ENCODE data around the gene HDAC4. TPM values are rescaled to one million over a fixed set of nuclear protein-coding genes. Genes with fewer than 3 reads are reported as not detected.

HDAC4 gene
- total and polyA plus RNA-seq, 4 donors = 2.9 to 37.2 (median 4.4) TPM

DNA sequence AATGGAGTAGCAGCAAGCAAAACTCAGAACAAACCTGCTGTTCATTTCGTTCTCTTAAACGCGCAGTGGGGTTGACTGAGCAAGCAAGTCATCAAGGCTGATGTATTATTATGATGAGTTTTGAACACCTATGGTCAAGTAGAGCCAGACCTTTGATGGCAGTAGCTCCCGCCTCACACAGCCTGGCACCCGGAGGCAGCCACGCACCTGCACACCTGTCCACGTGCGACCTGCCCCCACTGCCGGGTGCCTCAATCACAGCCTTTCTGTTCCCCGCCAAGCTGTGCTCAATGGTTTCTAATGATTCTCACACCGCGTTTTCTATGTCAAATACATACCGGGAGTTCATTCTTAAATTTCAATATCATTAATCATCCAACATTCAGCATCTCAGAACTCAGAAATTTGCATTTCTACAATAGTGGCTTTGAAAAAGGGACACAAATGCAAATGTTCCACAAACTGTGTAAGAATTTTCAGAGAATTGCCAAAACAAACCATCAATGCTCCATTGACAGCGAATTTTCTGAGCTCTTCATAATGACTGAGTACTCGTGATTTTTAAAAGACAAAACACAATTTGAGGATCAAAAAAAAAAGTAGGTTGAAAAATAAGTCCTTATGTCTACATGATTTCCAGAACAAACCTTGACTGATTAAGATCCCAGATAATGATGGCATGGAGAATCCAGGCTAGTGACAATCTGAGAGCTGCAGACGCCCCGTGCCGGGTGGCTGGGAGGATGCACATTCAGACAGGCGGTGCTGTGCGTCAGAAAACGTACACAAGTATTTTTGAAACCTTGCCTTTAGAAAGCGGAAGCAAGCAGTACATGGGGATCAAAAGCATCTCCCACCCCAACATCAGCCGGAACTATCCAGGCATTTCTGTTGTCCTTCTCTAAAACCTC is 56.6 kb downstream of the HDAC4 start:
- H3K4me1 ChIP-seq (ENCODE audit: control insufficient read depth in 4 of 4, insufficient read depth in 4 of 4, low read length in 3 of 4) = peaks cover 0 to 2% (median 0%) of the 10 kb centered on the region in 4 donors
- no peaks in the 10 kb centered on the region for H3K36me3 ChIP-seq (ENCODE audit: control insufficient read depth in 4 of 4, insufficient read depth in 3 of 4, low read depth in 1 of 4, low read length in 3 of 4)
- no peaks in the 10 kb centered on the region for H3K9me3 ChIP-seq (ENCODE audit: control insufficient read depth in 4 of 4, low read length in 3 of 4)
- H3K4me3 ChIP-seq (ENCODE audit: low read depth in 1 of 3, low read length in 3 of 3) = no peak overlapping the region
- WGBS = 97% methylated on average over 23 of the region's 23 CpGs
- H3K27ac ChIP-seq (ENCODE audit: low read depth in 1 of 2, low read length in 2 of 2) = no peak overlapping the region
- H3K27me3 ChIP-seq (ENCODE audit: control insufficient read depth in 4 of 4, insufficient read depth in 4 of 4, low read length in 3 of 4) = no peaks in the 10 kb centered on the region
- no peak overlapping the region for H3K9ac ChIP-seq (ENCODE audit: low read depth in 1 of 2, low read length in 2 of 2)
- TF ChIP-seq, protein P1, sequence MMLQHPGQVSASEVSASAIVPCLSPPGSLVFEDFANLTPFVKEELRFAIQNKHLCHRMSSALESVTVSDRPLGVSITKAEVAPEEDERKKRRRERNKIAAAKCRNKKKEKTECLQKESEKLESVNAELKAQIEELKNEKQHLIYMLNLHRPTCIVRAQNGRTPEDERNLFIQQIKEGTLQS (IDR thresholded peaks at IDR 0.05) = no peak
- TF ChIP-seq NR2F2 (IDR thresholded peaks at IDR 0.05) = no peak
- TF ChIP-seq, protein P2, sequence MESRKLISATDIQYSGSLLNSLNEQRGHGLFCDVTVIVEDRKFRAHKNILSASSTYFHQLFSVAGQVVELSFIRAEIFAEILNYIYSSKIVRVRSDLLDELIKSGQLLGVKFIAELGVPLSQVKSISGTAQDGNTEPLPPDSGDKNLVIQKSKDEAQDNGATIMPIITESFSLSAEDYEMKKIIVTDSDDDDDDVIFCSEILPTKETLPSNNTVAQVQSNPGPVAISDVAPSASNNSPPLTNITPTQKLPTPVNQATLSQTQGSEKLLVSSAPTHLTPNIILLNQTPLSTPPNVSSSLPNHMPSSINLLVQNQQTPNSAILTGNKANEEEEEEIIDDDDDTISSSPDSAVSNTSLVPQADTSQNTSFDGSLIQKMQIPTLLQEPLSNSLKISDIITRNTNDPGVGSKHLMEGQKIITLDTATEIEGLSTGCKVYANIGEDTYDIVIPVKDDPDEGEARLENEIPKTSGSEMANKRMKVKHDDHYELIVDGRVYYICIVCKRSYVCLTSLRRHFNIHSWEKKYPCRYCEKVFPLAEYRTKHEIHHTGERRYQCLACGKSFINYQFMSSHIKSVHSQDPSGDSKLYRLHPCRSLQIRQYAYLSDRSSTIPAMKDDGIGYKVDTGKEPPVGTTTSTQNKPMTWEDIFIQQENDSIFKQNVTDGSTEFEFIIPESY (IDR thresholded peaks at IDR 0.05) = no peak
- no peak for TF ChIP-seq YY1 (IDR thresholded peaks at IDR 0.05)
- no peak for TF ChIP-seq TAF1 (conservative IDR thresholded peaks at IDR 0.05)
- DNase-seq (ENCODE audit: low spot score) = no peak

DNA sequence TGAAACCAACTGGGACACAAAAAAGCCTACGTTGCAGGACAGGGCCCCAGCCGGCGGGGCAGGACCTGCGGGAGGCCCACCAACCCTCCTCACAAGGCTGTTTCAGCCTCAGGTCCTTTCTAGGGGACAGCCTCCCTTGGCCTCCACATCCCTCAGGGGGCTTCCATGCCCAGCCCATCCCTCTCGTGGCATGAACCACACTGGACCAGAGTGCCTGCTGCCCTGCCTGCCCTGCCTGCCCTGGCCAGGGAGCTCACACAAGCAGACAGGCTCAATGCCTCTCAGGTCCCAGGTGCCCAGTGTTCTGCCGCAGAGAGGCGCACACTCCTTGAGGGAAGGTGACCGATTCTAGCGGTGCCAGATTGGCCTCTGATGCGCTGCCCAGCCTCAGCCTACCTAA is 57.4 kb downstream of the HDAC4 start:
- no peaks in the 10 kb centered on the region for H3K36me3 ChIP-seq (ENCODE audit: control insufficient read depth in 4 of 4, insufficient read depth in 3 of 4, low read depth in 1 of 4, low read length in 3 of 4)
- no peaks in the 10 kb centered on the region for H3K9me3 ChIP-seq (ENCODE audit: control insufficient read depth in 4 of 4, low read length in 3 of 4)
- H3K27ac ChIP-seq (ENCODE audit: low read depth in 1 of 2, low read length in 2 of 2) = no peak overlapping the region
- H3K27me3 ChIP-seq (ENCODE audit: control insufficient read depth in 4 of 4, insufficient read depth in 4 of 4, low read length in 3 of 4) = no peaks in the 10 kb centered on the region
- peaks cover 2 to 3% (median 3%) of the 10 kb centered on the region in 4 donors for H3K4me1 ChIP-seq (ENCODE audit: control insufficient read depth in 4 of 4, insufficient read depth in 4 of 4, low read length in 3 of 4)
- no peak overlapping the region for H3K4me3 ChIP-seq (ENCODE audit: low read depth in 1 of 3, low read length in 3 of 3)
- no peak for DNase-seq (ENCODE audit: low spot score)
- TF ChIP-seq, protein P1 (IDR thresholded peaks at IDR 0.05) = no peak
- TF ChIP-seq, protein P3, sequence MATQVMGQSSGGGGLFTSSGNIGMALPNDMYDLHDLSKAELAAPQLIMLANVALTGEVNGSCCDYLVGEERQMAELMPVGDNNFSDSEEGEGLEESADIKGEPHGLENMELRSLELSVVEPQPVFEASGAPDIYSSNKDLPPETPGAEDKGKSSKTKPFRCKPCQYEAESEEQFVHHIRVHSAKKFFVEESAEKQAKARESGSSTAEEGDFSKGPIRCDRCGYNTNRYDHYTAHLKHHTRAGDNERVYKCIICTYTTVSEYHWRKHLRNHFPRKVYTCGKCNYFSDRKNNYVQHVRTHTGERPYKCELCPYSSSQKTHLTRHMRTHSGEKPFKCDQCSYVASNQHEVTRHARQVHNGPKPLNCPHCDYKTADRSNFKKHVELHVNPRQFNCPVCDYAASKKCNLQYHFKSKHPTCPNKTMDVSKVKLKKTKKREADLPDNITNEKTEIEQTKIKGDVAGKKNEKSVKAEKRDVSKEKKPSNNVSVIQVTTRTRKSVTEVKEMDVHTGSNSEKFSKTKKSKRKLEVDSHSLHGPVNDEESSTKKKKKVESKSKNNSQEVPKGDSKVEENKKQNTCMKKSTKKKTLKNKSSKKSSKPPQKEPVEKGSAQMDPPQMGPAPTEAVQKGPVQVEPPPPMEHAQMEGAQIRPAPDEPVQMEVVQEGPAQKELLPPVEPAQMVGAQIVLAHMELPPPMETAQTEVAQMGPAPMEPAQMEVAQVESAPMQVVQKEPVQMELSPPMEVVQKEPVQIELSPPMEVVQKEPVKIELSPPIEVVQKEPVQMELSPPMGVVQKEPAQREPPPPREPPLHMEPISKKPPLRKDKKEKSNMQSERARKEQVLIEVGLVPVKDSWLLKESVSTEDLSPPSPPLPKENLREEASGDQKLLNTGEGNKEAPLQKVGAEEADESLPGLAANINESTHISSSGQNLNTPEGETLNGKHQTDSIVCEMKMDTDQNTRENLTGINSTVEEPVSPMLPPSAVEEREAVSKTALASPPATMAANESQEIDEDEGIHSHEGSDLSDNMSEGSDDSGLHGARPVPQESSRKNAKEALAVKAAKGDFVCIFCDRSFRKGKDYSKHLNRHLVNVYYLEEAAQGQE (IDR thresholded peaks at IDR 0.05) = no peak
- TF ChIP-seq RXRA (IDR thresholded peaks at IDR 0.05) (no peak), HNF4G (IDR thresholded peaks at IDR 0.05) (no peak), RAD21 (IDR thresholded peaks at IDR 0.05) (no peak), YY1 (IDR thresholded peaks at IDR 0.05) (no peak), FOXA1 (IDR thresholded peaks at IDR 0.05) (no peak), SP1 (IDR thresholded peaks at IDR 0.05) (no peak), FOXA2 (IDR thresholded peaks at IDR 0.05) (no peak), TAF1 (conservative IDR thresholded peaks at IDR 0.05) (no peak), JUND (IDR thresholded peaks at IDR 0.05) (no peak), HNF4A (conservative IDR thresholded peaks at IDR 0.05) (no peak), GABPA (IDR thresholded peaks at IDR 0.05 in 1 of 2, conservative IDR thresholded peaks at IDR 0.05 in 1 of 2) (no peak), NR2F2 (IDR thresholded peaks at IDR 0.05) (no peak)
- TF ChIP-seq, protein P4, sequence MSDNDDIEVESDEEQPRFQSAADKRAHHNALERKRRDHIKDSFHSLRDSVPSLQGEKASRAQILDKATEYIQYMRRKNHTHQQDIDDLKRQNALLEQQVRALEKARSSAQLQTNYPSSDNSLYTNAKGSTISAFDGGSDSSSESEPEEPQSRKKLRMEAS (IDR thresholded peaks at IDR 0.05) = no peak
- TF ChIP-seq, protein P5, sequence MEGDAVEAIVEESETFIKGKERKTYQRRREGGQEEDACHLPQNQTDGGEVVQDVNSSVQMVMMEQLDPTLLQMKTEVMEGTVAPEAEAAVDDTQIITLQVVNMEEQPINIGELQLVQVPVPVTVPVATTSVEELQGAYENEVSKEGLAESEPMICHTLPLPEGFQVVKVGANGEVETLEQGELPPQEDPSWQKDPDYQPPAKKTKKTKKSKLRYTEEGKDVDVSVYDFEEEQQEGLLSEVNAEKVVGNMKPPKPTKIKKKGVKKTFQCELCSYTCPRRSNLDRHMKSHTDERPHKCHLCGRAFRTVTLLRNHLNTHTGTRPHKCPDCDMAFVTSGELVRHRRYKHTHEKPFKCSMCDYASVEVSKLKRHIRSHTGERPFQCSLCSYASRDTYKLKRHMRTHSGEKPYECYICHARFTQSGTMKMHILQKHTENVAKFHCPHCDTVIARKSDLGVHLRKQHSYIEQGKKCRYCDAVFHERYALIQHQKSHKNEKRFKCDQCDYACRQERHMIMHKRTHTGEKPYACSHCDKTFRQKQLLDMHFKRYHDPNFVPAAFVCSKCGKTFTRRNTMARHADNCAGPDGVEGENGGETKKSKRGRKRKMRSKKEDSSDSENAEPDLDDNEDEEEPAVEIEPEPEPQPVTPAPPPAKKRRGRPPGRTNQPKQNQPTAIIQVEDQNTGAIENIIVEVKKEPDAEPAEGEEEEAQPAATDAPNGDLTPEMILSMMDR (IDR thresholded peaks at IDR 0.05; ENCODE audit: low read depth, low read length, missing input control) = no peak
- no peak overlapping the region for H3K9ac ChIP-seq (ENCODE audit: low read depth in 1 of 2, low read length in 2 of 2)
- WGBS = 98% methylated on average over 10 of the region's 10 CpGs
